NCI-H748 (cell line): ENCODE measurements around the gene RTN4RL2.
"Not testable (repeated sequence)": the region's sequence is repeated elsewhere in the genome, so short reads cannot be mapped to it uniquely, and the experiment has no call there.

Experiments used
- DNase-seq: peaks from one replicate; lab custom pipeline; 2025; ENCODE audit not compliant: unreplicated experiment; lab: John Stamatoyannopoulos, UW

The RTN4RL2 gene

GRCh38 chr11:57432714-57433163 is 27.6 kb upstream of the RTN4RL2 start:
- DNase-seq, result no peak

DNA sequence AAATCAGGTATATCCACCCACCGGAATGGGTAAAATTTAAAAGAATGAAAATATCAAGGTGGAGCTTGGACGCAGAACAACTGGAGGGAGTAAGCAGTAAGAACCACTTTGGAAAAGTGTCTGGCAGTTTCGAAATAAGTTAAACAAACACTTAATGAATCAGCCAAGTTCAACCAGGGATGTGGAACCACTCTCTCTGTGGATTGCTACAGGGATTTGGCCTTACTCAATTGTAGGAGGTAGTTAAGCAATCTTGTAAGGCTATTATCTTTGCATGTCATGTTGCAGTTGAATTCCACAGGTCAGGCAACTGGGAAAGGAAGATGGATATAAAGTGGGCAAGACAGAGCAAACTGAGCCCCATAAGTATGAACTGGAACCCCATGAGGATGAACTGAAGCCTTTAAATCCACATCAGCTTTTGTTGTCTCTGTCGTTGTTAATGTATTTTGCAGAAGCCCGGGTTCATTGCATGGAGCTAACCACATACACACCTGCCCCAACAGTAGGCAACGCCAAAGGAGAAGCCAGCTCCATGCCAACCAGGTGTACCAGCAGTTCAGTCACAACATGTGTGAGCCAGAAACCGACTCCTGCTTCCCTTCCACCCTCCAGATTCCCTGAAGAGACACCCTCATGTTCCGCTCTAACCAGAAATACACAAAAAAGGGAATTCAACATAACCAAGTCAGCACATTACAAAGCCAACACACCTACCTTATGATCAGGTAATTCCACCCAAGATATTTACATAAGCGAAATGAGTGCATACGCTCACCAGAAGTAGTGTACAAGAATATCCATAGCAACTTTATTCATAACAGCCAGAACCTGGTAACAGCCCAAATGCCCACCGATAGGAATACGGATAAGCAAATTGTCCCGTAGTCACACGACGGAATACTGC is 25.4 kb upstream of the RTN4RL2 start:
- no peak for DNase-seq

GRCh38 chr11:57436031-57436430 is 24.3 kb upstream of the RTN4RL2 start:
- DNase-seq, result no peak

GRCh38 chr11:57438345-57439285 is 21.7 kb upstream of the RTN4RL2 start:
- no peak for DNase-seq

GRCh38 chr11:57439786-57440185 is 20.5 kb upstream of the RTN4RL2 start:
- no peak for DNase-seq

GRCh38 chr11:57440744-57441414 is 19.4 kb upstream of the RTN4RL2 start:
- DNase-seq, result no peak

DNA sequence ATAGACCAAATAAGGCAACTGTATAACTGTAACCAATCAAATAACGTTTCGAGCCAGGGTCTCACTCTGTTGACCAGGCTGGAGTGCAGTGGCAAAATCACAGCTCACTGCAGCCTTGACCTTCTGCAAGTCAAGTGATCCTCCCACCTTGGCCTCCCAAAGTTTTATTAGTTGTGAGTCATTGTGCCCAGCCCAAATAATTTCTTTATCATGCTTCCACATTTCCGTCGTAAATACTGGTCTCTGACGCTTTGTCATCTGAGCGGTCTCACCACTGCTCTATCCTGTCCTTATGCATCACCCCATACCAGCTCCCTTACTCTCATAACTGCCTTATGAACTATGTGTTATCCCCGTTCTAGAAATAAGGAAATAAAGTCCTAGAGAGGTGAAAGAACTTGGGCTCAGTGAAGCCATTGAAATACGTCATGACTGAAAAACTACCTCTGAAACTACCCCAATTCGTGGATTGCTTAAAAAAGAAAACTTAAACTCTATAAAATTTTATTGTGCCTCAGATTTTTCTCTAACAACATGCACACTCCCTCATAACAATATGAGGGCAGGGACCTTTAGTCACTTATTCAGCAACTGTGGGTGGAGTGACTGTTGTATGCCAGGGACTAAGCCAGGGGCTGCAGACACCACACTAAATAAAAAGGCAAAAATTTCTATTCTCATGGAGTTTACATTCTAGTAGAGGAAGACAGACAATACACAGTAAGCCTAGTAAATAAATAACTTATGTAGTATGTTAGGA is 15.8 kb upstream of the RTN4RL2 start:
- no peak for DNase-seq

DNA sequence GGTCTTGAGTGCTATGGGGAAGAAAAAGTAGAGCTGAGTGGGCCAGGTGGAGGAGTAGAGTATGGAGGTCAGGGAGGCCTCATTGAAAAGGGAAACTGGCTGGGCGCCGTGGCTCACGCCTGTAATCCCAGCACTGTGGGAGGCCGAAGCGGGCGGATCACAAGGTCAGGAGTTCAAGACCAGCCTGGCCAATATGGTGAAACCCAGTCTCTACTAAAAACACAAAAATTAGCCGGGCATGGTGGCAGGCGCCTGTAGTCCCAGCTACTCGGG is 15.3 kb upstream of the RTN4RL2 start:
- DNase-seq, result not testable (repeated sequence)

GRCh38 chr11:57446055-57446454 is 14.3 kb upstream of the RTN4RL2 start:
- no peak for DNase-seq

- DNase-seq, result peak; percentile 33
These were observed 6.7 kb upstream of the RTN4RL2 start for GRCh38 chr11:57453543-57454177.

GRCh38 chr11:57456960-57457642 is 3.2 kb upstream of the RTN4RL2 start:
- peak; percentile 81 for DNase-seq

GRCh38 chr11:57457643-57458023 is 2.7 kb upstream of the RTN4RL2 start:
- no peak for DNase-seq

DNA sequence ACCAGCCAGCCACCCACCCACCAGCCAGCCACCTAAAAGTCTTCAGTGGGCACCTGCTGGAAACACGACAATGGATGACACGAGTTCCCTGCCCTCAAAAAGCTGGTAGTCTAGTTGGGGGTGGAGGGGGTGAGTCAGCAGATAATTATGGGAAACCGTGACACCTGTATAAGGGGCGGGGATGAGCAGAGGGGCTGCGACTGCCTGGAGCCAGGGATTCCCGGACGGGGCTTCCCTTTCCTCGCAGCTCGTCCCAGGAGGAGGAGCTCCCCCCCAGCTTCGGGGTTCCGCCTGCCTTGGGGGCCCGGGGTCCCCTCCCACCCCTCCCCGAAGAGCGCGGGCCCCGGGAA is 2.3 kb upstream of the RTN4RL2 start:
- DNase-seq, result peak; percentile 48

DNA sequence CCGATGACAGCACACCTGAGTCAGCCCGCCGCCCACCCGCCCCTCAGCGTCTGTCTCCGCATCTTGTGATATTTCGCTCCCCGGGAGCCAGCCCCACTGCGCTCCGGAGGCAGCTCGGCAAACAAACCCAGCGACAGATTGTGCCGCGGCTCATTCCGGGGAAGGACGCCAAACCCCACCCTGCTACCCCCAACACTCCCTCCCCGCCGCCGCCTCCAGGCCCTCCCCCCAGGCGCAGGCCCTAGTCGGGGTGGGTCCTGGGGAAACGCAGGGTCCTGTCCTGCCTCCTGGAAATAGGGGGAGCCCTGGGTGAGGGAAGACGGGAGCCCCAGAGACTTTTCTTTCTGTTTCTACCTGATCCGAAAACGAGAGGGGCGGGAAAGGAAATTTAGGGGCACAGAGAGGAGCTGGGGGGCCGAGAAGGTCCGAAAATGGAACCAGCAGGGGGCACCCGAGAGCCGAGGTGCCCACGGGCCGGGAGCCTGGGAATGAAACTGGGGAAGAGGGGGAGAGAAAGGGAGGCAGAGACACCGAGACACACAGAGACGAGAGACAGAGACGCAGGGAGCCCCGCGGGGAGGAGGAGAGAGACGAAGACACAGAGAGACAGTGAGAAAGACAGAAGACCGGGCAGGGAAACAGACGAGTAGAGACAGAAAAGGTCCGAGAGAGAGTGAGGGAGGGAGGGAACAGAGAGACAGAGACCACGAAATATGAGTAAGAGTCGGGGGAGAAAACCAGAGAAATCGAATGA is 1.7 kb upstream of the RTN4RL2 start:
- DNase-seq, result peak; percentile 55

- DNase-seq, result peak; percentile 45
These were observed 935 bp upstream of the RTN4RL2 start for GRCh38 chr11:57459164-57460021.

DNA sequence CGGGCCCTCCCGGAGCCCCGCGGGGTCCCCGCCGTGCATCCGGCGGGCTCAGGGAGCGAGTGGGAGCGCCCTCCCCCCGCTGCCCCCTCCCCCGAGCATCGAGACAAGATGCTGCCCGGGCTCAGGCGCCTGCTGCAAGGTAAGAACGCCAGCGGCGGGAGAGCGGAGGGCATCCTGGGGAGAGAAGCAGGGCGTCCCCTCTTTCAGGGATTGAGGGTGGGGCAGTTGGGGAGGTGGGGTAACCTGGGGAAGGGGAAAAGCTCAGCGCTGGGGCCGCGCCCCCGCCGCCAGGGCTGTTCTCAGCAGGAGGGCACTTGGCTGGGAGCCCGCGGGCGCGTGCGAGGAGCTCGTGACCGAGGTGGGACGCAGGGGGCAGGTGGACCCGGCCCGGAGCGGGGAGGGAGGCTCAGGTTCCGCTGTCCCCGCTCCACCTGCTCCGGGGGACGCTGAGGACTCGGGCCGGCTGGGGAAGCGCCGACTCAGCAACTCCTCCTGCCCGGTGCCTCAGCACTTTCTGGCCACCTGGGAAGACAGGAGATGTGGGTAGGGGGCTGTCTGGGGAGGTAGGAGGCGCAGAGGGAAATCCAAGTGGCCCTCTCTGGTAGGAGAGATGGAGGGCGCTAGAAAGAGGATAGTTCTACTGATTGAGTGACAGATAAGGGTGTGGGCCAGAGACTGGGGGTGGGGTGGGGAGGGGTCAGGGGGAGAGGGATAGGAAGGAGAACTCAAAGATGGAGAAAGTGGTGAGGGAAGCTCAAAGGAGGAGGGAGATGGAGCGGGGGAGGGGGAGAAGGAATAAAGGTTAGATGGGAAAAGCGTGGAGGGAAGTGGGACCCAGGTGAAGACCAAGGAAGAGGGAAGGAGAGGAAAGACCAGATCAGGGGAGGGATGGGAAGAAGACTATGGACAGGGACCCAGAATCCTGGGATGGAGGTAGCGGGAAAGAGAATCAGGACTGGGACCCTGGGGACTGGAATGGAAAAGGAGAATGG is 726 bp downstream of the RTN4RL2 start:
- DNase-seq, result peak; percentile 57
